Muscle of leg (tissue), 11 donors: Measurements from ENCODE around the gene CA10. TPM values are rescaled to one million over a fixed set of nuclear protein-coding genes. Genes with fewer than 3 reads are reported as not detected.

Experiments used
- DNase-seq: peaks from one replicate; pipeline ENCODE4 v3.0.0; 2013
- H3K27ac ChIP-seq: one replicate; pipeline ENCODE4 v1.5.1; 2013; ENCODE audit warnings: mild to moderate bottlenecking, low read length, control low read depth
- H3K27me3 ChIP-seq: one replicate; pipeline ENCODE4 v1.6.1; 2013; ENCODE audit warnings: low read length; ENCODE audit not compliant: control insufficient read depth, insufficient read depth
- H3K36me3 ChIP-seq: one replicate; pipeline ENCODE4 v1.6.1; 2013; ENCODE audit warnings: low read length; ENCODE audit not compliant: control insufficient read depth, insufficient read depth
- H3K4me1 ChIP-seq: one replicate; pipeline ENCODE4 v1.6.1; 2013; ENCODE audit warnings: low read length; ENCODE audit not compliant: control insufficient read depth, insufficient read depth
- H3K4me3 ChIP-seq: one replicate; pipeline ENCODE4 v1.5.1; 2013; ENCODE audit warnings: low read length, control low read depth
- H3K9me3 ChIP-seq: replicated peaks from 2 replicates; pipeline ENCODE4 v1.6.1; 2013; ENCODE audit warnings: low read depth, low read length; ENCODE audit not compliant: control insufficient read depth
- WGBS: methylation state at CpG from one replicate; pipeline ENCODE4 v1.1.5; 2013; ENCODE audit warnings: missing lambda C conversion rate; ENCODE audit not compliant: insufficient coverage; 5-methylcytosine and 5-hydroxymethylcytosine counted together
- polyA plus RNA-seq, 8 donors: library from polyadenylated mRNA; unstranded; fragments of 120-200 nt; gene quantifications; one replicate each; pipeline versions ENCODE4 v1.2.1 to v1.2.3, GENCODE V29; 2013; ENCODE audit warnings: inconsistent platforms in 1 of 8, low replicate concordance in 1 of 8; ENCODE audit not compliant: insufficient read length in 8 of 8, insufficient read depth in 1 of 8
- total RNA-seq: library from RNA; stranded (reverse); fragments of 120-200 nt; gene quantifications from one replicate; pipeline ENCODE4 v1.2.4, GENCODE V29; 2013

The CA10 gene
- total and polyA plus RNA-seq, 9 donors, result 1.4 to 6.9 (median 3.3) TPM

DNA sequence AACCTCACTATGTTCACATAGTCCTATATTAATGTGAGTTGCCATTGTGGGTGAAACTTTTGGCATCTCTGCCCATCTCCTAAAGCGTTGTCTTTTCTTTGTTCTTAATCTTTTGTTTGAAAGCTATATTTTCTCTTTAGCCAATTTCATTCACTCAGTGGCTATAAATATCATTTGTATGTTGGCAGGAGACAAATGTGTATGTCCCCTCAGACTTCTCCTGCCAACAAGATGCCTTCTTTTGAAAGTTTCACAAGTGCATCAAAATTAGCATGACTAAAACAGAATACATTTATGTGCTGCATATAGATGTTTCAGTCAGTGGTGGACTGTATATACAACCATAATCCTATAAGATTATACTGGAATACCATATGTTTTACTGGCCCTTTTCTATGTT, 109.0 kb downstream of the CA10 start:
- H3K36me3 ChIP-seq, result no peaks in the 10 kb centered on the region
- H3K27me3 ChIP-seq, result no peaks in the 10 kb centered on the region
- no peak overlapping the region for H3K27ac ChIP-seq
- WGBS, result no CpG with 5 or more reads among the region's 1 CpG
- no peak for DNase-seq
- H3K4me1 ChIP-seq, result no peaks in the 10 kb centered on the region
- H3K4me3 ChIP-seq, result no peak overlapping the region
- H3K9me3 ChIP-seq, result no peaks in the 10 kb centered on the region

DNA sequence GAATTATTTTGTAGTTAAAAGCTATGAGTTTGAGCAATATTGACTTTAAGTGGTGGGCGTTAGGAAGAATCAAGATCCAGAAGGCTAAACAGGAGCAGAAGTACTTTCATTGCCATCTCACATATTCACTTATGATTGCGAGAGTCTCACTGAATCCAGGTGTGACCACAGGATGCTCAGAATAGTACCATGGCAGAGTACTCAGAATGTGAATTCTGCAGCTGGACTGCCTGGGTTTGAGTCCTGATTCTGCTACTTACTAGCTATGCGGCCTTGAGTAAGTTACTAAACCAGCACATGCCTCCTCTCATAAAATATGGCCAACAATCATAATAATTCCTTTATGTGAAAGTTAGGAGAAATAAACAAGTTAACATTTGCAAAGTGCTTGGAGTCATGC, 109.5 kb downstream of the CA10 start:
- no peaks in the 10 kb centered on the region for H3K9me3 ChIP-seq
- H3K36me3 ChIP-seq, result no peaks in the 10 kb centered on the region
- WGBS, result 100% methylated on average over 1 of the region's 3 CpGs
- no peaks in the 10 kb centered on the region for H3K27me3 ChIP-seq
- DNase-seq, result no peak
- no peak overlapping the region for H3K27ac ChIP-seq
- H3K4me3 ChIP-seq, result no peak overlapping the region
- no peaks in the 10 kb centered on the region for H3K4me1 ChIP-seq

GRCh38 chr17:52048137-52048898, 110.2 kb downstream of the CA10 start:
- Histone ChIP-seq H3K9me3 (no peaks in the 10 kb centered on the region), H3K4me3 (no peak overlapping the region), H3K36me3 (no peaks in the 10 kb centered on the region), H3K4me1 (no peaks in the 10 kb centered on the region), H3K27me3 (no peaks in the 10 kb centered on the region), H3K27ac (no peak overlapping the region)
- WGBS, result no CpG with 5 or more reads among the region's 5 CpGs
- DNase-seq, result peak; percentile 11

DNA sequence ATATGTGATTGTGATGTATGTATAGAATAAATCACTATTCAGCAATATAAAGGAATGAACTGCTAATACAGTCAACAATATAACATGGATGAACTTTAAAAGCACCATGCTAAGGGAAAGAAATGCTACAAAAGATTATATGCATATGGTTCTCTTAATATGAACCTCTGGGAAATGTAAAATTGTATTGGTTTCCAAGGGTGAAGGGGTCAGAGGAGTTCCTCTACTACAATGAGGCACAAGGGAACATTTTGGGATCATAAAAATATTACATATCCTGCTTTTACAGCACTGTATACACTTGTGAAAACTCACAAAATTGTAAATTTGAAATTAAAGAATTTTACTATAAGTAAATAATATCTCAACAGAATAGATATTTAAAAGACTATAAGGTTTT, 111.4 kb downstream of the CA10 start:
- Histone ChIP-seq H3K27ac (no peak overlapping the region), H3K4me3 (no peak overlapping the region), H3K4me1 (no peaks in the 10 kb centered on the region), H3K27me3 (no peaks in the 10 kb centered on the region), H3K36me3 (no peaks in the 10 kb centered on the region), H3K9me3 (no peaks in the 10 kb centered on the region)
- peak; percentile 84 for DNase-seq

DNA sequence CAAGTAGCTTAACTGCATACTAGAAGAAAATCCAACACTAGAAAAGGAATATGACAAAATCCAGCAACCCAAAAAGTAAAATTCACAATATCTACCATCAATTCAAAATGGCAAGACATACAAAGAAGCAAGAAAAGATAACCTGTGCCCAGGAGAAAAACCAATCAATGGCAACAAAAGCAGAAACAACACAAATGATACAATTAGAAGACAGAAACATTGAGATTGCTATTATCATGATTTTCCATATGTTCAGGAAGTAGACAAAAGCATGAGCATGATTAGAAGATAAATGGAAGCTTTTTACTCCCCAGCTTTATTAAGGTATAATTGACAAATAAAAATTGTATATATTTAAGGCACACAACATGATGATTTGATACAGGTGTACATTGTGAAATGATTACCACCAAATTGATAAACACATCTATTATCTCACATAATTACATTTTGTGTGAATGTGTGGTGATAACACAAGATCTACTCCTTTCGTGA, 117.3 kb downstream of the CA10 start:
- H3K27ac ChIP-seq, result no peak overlapping the region
- no peaks in the 10 kb centered on the region for H3K4me1 ChIP-seq
- H3K36me3 ChIP-seq, result no peaks in the 10 kb centered on the region
- H3K9me3 ChIP-seq, result no peaks in the 10 kb centered on the region
- no peak overlapping the region for H3K4me3 ChIP-seq
- DNase-seq, result no peak
- WGBS, result no CpG with 5 or more reads among the region's 1 CpG
- no peaks in the 10 kb centered on the region for H3K27me3 ChIP-seq

DNA sequence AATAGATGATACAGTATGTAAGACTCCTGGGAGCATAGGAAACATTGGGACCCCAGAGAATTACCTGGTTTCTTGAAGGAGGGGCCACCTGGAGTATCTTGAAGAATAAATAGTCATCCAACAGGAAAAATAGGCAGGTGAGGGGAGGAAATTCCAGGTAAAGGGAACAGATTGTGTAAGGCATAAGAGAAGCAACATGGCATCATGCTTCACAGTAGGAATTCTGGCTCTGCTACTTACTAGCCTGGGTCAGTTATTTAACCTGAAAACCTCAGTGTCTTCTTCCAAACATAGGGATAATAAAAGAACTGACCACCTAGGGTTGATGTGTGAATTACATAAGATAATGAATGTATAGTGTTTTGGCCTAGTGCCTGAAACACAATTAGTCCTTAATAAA, 122.1 kb downstream of the CA10 start:
- no peaks in the 10 kb centered on the region for H3K9me3 ChIP-seq
- no peaks in the 10 kb centered on the region for H3K27me3 ChIP-seq
- DNase-seq, result no peak
- H3K4me3 ChIP-seq, result no peak overlapping the region
- peaks cover 2% of the 10 kb centered on the region for H3K4me1 ChIP-seq
- no peak overlapping the region for H3K27ac ChIP-seq
- no peaks in the 10 kb centered on the region for H3K36me3 ChIP-seq

GRCh38 chr17:52035336-52035915, 123.1 kb downstream of the CA10 start:
- Histone ChIP-seq H3K4me1 (peaks cover 2% of the 10 kb centered on the region), H3K27me3 (no peaks in the 10 kb centered on the region), H3K36me3 (no peaks in the 10 kb centered on the region), H3K27ac (no peak overlapping the region), H3K4me3 (no peak overlapping the region), H3K9me3 (no peaks in the 10 kb centered on the region)
- WGBS, result 46% methylated on average over 2 of the region's 6 CpGs
- peak; percentile 25 for DNase-seq

DNA sequence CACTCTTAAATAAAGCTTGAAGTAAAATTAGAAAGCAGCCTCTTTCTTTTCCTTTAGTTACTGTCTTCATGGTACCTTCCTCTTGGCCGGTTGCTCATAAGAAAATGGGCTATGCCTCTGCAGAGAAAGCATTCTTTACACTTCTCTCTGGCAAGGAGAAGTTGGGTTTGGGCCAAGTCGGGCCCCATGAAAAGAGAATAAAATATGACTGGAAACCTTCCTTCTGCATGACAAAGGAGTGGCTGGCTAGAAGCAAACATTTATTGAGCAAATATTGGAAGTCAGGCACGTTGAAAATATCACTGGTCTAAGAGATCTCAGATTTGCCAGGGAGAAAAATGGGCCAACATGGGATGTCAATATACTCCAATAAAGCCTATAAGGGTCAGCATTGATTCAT, 126.1 kb downstream of the CA10 start:
- Histone ChIP-seq H3K36me3 (no peaks in the 10 kb centered on the region), H3K27me3 (no peaks in the 10 kb centered on the region), H3K4me3 (no peak overlapping the region), H3K9me3 (no peaks in the 10 kb centered on the region), H3K4me1 (peaks cover 2% of the 10 kb centered on the region), H3K27ac (no peak overlapping the region)
- DNase-seq, result no peak
- 83% methylated on average over 1 of the region's 3 CpGs for WGBS

DNA sequence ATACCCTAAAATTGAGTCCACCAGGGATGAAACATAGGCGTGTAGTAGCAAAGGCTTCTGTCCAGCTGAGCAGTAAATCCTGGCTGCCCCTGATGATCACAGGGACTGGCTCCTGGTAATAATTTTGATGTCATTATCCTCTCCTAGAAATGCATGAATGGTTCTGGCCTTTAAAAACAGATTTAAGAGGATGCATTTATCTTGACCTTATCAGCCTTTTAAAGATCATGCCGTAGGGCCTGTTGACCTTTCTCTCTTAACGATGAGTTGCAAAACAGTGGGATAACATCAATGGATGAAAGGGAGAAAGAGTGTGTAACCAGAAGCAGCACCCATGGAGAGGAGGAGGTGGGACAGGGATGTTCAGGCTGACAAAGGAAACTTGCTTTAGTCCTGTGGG, 128.5 kb downstream of the CA10 start:
- no peaks in the 10 kb centered on the region for H3K9me3 ChIP-seq
- H3K4me3 ChIP-seq, result no peak overlapping the region
- WGBS, result 49% methylated on average over 2 of the region's 3 CpGs
- H3K27ac ChIP-seq, result no peak overlapping the region
- no peak for DNase-seq
- peaks cover 2% of the 10 kb centered on the region for H3K4me1 ChIP-seq
- no peaks in the 10 kb centered on the region for H3K27me3 ChIP-seq
- H3K36me3 ChIP-seq, result no peaks in the 10 kb centered on the region

GRCh38 chr17:52027620-52028295, 130.8 kb downstream of the CA10 start:
- H3K27me3 ChIP-seq, result no peaks in the 10 kb centered on the region
- no peaks in the 10 kb centered on the region for H3K9me3 ChIP-seq
- H3K4me1 ChIP-seq, result no peaks in the 10 kb centered on the region
- peak; percentile 15 for DNase-seq
- H3K4me3 ChIP-seq, result no peak overlapping the region
- no peaks in the 10 kb centered on the region for H3K36me3 ChIP-seq
- no peak overlapping the region for H3K27ac ChIP-seq
